NCI-H345 (cell line): Measurements from ENCODE around the gene DBT.
"Not testable (repeated sequence)": the region's sequence is repeated elsewhere in the genome, so short reads cannot be mapped to it uniquely, and the experiment has no call there.

Source experiments
- DNase-seq: peaks from one replicate; lab custom pipeline; 2025; lab: John Stamatoyannopoulos, UW

DBT gene

GRCh38 chr1:100250264-100250663, 630 bp upstream of the DBT start:
- DNase-seq = no peak

- DNase-seq = no peak
Observed at GRCh38 chr1:100249155-100249536, 488 bp downstream of the DBT start.

- no peak for DNase-seq
Observed at GRCh38 chr1:100246738-100247137, 2.9 kb downstream of the DBT start.

- DNase-seq = no peak
Observed at GRCh38 chr1:100240631-100241030, 9.0 kb downstream of the DBT start.

- no peak for DNase-seq
Observed at GRCh38 chr1:100239961-100240360, 9.7 kb downstream of the DBT start.

- DNase-seq = no peak
Observed at GRCh38 chr1:100237091-100237490, 12.5 kb downstream of the DBT start.

GRCh38 chr1:100234432-100234831, 15.2 kb downstream of the DBT start:
- DNase-seq = no peak

- not testable (repeated sequence) for DNase-seq
Observed at GRCh38 chr1:100233566-100233965, 16.1 kb downstream of the DBT start.

GRCh38 chr1:100232156-100232555, 17.5 kb downstream of the DBT start:
- DNase-seq = no peak

- no peak for DNase-seq
Observed at GRCh38 chr1:100231721-100232120, 17.9 kb downstream of the DBT start.

- DNase-seq = no peak
Observed at GRCh38 chr1:100230765-100231164, 18.9 kb downstream of the DBT start.

- DNase-seq = no peak
Observed at GRCh38 chr1:100229681-100230443, 19.8 kb downstream of the DBT start.

GRCh38 chr1:100222428-100222827, 27.2 kb downstream of the DBT start:
- no peak for DNase-seq

GRCh38 chr1:100219883-100220282, 29.8 kb downstream of the DBT start:
- no peak for DNase-seq

- no peak for DNase-seq
Observed at GRCh38 chr1:100219457-100219856, 30.2 kb downstream of the DBT start.

GRCh38 chr1:100217834-100218233, 31.8 kb downstream of the DBT start:
- no peak for DNase-seq

GRCh38 chr1:100215101-100215500, 34.5 kb downstream of the DBT start:
- DNase-seq = no peak

GRCh38 chr1:100213141-100213540, 36.5 kb downstream of the DBT start:
- no peak for DNase-seq

- no peak for DNase-seq
Observed at GRCh38 chr1:100206301-100206700, 43.3 kb downstream of the DBT start.

GRCh38 chr1:100205593-100205992, 44.0 kb downstream of the DBT start:
- not testable (repeated sequence) for DNase-seq

GRCh38 chr1:100205103-100205502, 44.5 kb downstream of the DBT start:
- not testable (repeated sequence) for DNase-seq

GRCh38 chr1:100202703-100203102, 46.9 kb downstream of the DBT start:
- DNase-seq = not testable (repeated sequence)

GRCh38 chr1:100200060-100200459, 49.6 kb downstream of the DBT start:
- DNase-seq = not testable (repeated sequence)

GRCh38 chr1:100198596-100198995, 51.0 kb downstream of the DBT start:
- no peak for DNase-seq
